Neural cell (in vitro differentiated cells): ENCODE measurements around the gene NKX3-2.

ENCODE experiments used
- EP300 ChIP-seq: fragments of 450-650 bp; conservative IDR thresholded peaks from 2 replicates; pipeline ENCODE4 v1.6.1; 2014; ENCODE audit warnings: antibody characterized with exemption, mild to moderate bottlenecking, moderate library complexity; ENCODE audit not compliant: poor library complexity, severe bottlenecking
- EZH2 ChIP-seq: fragments of 200-600, 300-800 bp; shearing (Covaris generic), sonication (generic); IDR thresholded peaks from 2 replicates; pipeline ENCODE4 v1.6.1; 2014; ENCODE audit warnings: antibody characterized with exemption, low read length, borderline replicate concordance, mild to moderate bottlenecking; ENCODE audit not compliant: insufficient read depth, poor library complexity, severe bottlenecking
- MXI1 ChIP-seq: fragments of 450-650 bp; conservative IDR thresholded peaks from 2 replicates; pipeline ENCODE4 v1.6.1; 2014; ENCODE audit warnings: antibody characterized with exemption, mild to moderate bottlenecking; ENCODE audit not compliant: poor library complexity, severe bottlenecking
- POLR2AphosphoS5 ChIP-seq: IDR thresholded peaks from 2 replicates; pipeline ENCODE4 v1.6.1; 2012
- RAD21 ChIP-seq: fragments of 450-650 bp; conservative IDR thresholded peaks from 2 replicates; pipeline ENCODE4 v1.6.1; 2014; ENCODE audit warnings: antibody characterized with exemption, mild to moderate bottlenecking, moderate library complexity
- SMC3 ChIP-seq: fragments of 450-650 bp; conservative IDR thresholded peaks from 2 replicates; pipeline ENCODE4 v1.6.1; 2014; ENCODE audit warnings: antibody characterized with exemption, mild to moderate bottlenecking, moderate library complexity; ENCODE audit not compliant: poor library complexity
- TAF1 ChIP-seq: IDR thresholded peaks from 2 replicates; pipeline ENCODE4 v1.6.1; 2012; ENCODE audit warnings: low read depth
- TF ChIP-seq, protein P1 (sequence below): fragments of 450-650 bp; IDR thresholded peaks from 2 replicates; pipeline ENCODE4 v1.5.1; 2014; ENCODE audit warnings: antibody characterized with exemption, mild to moderate bottlenecking, moderate library complexity; ENCODE audit not compliant: poor library complexity, severe bottlenecking
- TF ChIP-seq, protein P2 (sequence below): IDR thresholded peaks from 2 replicates; pipeline ENCODE4 v1.6.1; 2012; ENCODE audit warnings: borderline replicate concordance

DNA sequence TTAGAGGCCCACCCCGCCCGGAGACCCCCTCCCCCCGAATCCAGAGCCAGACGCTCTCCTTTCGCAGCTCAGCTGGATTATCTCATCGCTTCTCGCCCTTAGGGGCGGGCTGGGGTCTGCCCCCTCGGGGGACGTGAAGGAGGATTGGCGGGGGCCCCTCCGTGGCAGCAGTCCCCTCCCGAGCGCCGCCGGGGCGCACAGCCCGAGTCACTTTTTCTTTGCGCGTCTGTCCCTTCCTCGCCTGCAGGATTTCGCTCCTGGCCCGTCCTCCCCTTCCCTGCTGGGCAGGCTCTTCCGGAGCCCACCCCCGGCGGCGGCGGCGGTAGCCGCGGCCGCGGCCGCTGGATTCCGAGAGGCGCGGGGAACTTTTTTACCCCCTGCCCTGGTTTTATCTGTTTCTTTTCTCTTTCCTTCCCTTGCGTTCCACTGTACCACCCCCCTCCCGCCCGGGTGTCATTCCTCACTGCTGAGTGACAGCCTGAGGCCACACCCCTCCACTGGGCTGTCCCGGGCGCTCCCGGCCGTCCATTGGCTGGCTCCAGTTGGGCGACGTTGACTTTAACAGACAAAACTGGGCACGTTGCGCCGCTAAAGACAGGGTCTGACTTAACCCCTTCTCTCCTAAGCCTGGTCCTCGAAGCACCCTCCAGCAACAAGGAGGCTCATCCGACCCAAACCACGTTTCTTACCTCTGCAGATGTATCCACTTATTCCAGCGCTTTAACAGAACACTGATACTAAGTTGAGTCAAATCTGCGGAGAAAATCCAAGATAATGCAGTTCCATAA lies 492 bp upstream of the NKX3-2 start:
- peak; percentile 59 for TF ChIP-seq POLR2AphosphoS5
- TF ChIP-seq, protein P1, sequence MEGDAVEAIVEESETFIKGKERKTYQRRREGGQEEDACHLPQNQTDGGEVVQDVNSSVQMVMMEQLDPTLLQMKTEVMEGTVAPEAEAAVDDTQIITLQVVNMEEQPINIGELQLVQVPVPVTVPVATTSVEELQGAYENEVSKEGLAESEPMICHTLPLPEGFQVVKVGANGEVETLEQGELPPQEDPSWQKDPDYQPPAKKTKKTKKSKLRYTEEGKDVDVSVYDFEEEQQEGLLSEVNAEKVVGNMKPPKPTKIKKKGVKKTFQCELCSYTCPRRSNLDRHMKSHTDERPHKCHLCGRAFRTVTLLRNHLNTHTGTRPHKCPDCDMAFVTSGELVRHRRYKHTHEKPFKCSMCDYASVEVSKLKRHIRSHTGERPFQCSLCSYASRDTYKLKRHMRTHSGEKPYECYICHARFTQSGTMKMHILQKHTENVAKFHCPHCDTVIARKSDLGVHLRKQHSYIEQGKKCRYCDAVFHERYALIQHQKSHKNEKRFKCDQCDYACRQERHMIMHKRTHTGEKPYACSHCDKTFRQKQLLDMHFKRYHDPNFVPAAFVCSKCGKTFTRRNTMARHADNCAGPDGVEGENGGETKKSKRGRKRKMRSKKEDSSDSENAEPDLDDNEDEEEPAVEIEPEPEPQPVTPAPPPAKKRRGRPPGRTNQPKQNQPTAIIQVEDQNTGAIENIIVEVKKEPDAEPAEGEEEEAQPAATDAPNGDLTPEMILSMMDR = no peak
- TF ChIP-seq MXI1 = no peak
- TF ChIP-seq EZH2 = peak; percentile 80
- no peak for TF ChIP-seq TAF1
- no peak for TF ChIP-seq EP300
- TF ChIP-seq RAD21 = no peak
- TF ChIP-seq, protein P2, sequence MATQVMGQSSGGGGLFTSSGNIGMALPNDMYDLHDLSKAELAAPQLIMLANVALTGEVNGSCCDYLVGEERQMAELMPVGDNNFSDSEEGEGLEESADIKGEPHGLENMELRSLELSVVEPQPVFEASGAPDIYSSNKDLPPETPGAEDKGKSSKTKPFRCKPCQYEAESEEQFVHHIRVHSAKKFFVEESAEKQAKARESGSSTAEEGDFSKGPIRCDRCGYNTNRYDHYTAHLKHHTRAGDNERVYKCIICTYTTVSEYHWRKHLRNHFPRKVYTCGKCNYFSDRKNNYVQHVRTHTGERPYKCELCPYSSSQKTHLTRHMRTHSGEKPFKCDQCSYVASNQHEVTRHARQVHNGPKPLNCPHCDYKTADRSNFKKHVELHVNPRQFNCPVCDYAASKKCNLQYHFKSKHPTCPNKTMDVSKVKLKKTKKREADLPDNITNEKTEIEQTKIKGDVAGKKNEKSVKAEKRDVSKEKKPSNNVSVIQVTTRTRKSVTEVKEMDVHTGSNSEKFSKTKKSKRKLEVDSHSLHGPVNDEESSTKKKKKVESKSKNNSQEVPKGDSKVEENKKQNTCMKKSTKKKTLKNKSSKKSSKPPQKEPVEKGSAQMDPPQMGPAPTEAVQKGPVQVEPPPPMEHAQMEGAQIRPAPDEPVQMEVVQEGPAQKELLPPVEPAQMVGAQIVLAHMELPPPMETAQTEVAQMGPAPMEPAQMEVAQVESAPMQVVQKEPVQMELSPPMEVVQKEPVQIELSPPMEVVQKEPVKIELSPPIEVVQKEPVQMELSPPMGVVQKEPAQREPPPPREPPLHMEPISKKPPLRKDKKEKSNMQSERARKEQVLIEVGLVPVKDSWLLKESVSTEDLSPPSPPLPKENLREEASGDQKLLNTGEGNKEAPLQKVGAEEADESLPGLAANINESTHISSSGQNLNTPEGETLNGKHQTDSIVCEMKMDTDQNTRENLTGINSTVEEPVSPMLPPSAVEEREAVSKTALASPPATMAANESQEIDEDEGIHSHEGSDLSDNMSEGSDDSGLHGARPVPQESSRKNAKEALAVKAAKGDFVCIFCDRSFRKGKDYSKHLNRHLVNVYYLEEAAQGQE = no peak
- TF ChIP-seq SMC3 = no peak
